ENCODE results near the gene ADGRG7.

The ADGRG7 gene

DNA sequence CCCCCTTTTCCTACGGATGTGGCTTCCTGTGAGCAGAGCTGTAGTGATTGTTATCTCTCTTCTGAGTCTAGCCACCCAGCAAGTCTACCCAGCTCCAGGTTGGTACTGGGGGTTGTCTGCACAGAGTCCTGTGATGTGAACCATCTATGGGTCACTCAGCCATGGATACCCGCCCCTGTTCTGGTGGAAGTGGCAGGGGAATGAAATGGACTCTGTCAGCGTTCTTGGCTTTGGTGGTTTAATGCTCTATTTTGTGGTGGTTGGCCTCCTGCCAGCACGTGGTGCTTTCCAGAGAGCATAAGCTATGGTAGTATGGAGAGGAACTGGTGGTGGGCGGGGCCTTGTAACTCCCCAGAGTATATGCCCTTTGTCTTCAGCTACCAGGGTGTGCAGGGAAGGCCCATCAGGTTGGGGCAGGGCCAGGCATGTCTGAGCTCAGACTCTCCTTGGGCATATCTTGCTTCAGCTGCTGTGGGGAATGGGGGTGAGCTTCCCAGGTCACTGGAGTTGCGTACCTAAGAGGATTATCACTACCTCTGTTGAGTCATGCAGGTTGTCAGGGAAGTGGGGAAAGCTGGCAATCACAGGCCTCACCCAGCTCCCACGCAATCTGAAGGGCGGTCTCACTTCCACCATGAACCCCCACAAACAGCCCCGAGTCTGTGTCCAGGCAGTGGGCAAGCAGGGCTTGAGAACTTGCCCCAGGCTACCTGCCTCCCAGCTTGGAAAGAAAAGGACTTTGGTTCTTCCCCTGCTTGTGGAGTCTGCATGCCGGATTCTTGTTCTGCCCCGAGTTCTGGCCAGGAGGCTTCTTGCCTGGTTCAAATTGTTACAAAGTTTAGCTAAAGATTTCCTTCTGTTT lies 9.0 kb upstream of the ADGRG7 start:
- no peak for FAIRE-seq

DNA sequence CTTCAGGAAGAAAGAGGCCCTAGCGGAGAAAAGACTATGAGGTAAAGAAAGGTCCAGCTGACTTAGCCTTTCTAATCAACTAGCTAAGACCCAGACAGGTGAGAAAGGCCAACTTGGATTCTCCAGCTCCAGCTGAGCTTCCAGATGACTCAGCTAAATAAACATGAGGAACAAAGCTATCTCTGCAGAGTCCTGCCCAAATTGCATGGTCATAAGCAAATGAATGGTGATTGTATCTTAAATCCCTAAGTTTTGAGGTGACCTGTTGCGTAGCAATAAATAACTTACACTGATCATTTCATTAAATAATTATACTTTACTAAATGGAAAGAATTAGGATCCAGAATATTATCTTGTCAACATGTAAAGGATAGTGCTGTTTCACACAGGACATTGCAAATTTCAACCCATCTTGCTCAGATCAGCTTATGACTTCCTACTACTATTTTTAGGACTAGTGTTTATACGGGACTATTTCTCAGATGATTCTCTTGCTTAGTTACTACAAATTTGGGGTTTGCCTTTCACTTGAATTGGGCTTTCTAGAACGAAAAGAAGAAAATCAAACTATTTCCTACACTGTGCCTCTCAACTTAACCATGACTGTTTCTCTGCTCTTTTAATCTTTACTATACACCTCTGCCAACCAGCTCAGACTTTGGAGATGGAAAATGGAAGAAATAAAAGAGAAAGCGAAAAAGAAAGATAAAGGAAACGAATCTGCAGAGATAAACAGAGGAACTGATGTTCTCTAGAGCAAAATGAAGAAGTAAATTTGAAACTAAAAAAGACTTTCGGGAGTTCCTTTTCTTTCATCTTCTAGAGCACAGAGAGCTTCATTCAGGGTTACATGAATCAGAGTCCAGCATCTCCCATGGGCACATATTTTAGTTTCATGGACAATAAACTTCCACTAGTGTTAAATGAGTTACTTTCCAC lies 6.6 kb upstream of the ADGRG7 start:
- no peak for FAIRE-seq

DNA sequence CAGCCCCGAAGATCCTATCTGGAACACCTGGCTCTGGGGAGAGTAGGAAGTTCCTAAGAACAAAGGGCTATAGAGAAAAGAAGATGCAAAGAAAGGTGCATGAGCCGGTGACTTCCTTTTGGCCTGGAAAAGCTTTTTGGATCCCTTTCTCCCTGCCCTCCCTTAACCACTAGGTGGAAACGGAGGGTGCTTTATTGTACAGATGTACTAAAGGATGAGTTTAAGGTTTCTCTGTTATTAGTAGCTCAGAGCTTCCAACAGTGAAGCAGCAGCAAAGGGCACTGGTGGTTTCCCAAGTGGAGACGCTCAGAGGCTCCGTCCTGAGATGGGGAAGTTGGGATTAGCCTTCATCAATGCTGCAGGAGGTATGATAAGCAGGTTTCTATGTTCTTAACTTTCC lies 5.9 kb upstream of the ADGRG7 start:
- FAIRE-seq: no peak

DNA sequence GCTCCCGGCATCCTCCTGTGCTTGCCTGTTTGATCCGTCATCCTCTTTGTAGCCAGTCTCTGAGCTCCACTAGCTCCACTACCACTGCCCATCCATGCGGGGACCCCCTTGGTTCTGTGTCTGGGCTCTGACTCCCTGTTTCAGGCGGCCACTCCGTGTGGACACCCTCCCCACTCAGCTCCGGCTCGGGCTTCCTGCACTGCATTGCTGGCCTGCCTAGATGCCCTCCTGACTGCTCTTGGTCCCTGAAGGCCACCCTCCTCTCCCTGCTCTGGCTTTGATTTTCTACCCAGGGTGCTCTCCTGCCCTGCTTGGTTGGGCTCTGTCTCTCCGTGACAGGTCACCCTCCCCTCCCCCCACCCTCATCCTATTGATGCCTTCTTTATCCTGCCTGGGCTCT lies 4.0 kb upstream of the ADGRG7 start:
- no peak for FAIRE-seq

DNA sequence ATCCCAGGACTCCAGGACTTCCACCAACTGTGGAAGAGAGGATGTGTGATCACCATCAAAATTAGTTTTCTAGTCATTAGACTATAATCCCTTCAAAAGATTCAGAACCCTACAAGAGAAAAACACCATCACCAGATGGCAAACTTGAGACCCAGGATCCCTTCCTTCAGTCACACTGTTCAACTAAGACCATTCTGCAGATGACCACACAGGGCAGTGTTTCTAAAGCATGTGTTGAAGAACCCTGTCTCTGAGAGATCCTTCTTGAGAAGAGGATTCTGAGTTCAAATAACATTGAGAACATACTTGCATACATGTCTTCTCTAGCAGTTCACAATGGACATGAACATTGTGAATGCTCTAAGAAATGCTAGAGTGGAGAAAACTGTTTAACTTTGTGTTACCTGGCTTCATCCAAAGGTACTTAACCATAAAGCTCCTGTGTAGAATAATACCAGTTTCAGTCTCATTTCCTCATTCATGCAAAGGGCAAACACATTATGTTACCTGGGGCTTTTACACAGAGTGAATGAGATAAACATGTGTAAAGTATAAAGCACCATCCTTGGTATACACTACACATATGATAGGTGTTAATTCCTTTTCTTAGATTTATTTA lies 2.4 kb upstream of the ADGRG7 start:
- FAIRE-seq: no peak

DNA sequence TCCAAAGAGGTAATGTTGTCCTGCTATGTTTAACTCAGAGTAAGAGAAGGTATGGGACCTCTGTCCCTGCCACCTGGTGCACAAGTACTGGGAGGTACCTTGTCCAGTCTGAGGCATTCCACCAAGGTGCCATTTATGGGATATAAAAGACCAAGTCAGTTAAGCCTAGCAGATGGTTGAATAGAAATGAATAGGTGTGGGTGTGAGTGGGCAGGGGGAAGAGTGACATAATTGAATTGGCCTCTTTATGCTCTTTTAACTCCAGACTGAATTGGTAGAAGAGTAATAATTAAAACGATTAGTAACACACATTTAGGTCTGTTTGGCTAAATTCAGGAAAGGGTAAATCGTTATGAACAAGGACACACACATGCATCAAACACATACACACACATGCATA lies 562 bp downstream of the ADGRG7 start:
- FAIRE-seq: no peak

DNA sequence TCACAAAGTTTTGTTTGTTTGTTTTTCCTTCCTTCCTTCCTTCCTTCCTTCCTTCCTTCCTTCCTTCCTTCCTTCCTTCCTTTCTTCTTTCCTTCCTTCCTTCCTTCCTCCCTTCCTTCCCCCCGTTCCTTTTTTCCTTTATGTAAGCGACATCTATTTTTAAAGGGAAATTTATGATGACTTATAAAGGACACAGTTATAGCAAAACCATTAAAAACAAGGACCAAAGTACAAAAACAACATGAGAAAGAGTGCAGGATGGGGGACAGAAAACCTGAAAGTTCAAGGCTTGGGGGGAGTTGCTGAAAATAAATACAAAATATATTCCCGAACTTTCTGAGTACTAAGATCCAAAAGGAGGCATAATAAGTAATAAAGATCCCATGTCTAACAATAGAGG lies 1.8 kb downstream of the ADGRG7 start:
- no peak for FAIRE-seq

DNA sequence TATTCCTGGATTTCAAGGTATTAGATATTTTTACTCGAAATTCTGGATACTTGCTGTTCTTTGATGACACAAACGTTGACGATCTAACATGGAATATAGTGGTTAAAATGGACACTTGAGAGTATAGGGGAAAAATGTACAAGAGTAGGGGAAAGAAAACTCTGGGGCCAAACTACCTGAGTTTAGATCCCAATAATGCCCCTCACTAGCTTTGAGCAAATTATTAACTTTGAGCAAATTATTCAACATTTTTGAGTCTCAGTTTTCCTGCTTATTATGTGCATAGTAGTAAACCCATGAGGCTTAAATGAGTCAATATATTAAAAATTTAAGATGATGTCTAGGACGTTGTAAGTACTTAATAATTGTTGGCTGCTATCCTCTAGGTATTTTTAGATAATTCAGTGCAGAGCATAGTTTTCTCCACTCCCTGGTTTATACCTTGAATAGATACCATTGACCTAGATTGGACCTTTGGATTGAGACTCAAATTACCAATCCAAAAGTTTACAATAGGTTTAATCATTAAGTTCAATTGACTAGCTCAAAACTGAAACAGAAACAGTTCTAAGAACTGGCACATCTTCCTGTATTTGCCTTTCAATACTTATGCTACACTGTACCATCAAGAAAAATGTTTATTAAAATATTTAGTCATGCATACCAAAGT lies 4.5 kb downstream of the ADGRG7 start:
- FAIRE-seq: no peak

DNA sequence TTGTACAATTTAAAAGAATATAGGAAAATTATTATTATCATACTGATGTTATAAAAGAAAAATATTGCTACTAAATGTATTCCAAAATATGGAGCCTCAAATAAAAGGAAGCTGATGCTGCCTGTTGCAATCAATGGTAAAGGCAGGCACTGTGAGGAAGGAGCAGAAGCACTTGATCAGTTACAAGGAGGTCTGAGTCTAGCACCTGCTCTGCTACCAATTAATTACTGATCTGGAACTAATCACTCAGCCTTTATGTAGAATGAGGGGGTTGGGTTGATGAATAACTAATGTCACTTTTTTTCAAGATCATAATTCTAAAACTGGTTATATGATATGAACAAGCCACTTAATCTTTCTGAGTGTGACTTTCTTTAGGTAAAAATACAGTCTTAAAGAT lies 5.5 kb downstream of the ADGRG7 start:
- no peak for FAIRE-seq

DNA sequence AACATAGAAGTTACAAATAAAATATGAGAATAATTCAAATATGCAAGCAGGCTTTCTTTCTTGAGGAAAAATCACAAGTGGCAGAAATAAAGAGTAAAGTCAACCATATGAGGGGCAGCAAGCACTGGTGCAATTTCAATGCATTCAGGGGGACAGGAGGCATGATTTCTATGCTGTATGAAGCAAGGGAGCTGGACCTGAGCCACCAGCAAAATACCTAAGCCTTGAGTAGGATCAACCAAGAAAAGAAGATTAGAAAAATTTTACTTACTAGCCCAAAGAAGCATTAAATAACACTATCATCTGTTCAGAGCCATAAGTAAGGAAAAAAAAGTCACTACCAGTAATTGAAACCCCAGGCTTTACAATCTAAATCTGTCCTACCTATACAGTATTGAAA lies 6.3 kb downstream of the ADGRG7 start:
- no peak for FAIRE-seq

DNA sequence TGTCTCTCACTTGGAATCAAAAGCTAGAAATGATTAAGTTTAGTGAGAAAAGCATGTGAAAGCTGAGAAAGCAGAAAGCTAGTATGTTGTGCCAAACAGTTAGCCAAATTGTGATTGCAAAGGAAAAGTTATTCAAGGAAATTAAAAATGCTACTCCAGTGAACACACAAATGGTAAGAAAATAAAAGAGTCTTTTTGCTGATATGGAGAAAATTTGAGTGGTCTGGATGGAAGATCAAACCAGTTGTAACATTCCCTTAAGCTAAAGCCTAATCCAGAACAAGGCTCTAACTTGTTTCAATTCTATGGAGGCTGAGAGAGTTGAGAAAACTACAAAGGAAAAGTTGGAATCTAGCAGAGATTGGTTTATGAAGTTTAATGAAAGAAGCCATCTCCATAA lies 11.8 kb downstream of the ADGRG7 start:
- FAIRE-seq: no peak

DNA sequence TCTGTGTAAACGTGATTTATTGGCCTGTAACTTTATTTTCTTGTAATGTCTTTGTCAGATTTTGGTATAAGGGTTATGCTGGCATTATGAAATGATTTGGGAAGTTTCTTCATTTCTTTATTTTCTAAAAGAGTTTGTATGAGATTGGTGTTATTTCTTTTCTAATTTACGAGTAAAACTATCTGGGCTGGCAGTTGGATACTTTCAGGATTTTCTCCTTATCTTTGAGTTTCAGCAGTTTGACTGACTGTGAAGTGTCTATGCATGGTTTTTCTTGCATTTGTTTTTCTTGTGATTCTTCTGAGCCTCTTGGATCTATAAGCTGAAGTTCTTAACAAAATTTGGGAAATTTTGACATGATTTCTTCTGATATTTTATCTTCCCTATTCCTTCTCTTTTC lies 18.1 kb downstream of the ADGRG7 start:
- FAIRE-seq: no peak

DNA sequence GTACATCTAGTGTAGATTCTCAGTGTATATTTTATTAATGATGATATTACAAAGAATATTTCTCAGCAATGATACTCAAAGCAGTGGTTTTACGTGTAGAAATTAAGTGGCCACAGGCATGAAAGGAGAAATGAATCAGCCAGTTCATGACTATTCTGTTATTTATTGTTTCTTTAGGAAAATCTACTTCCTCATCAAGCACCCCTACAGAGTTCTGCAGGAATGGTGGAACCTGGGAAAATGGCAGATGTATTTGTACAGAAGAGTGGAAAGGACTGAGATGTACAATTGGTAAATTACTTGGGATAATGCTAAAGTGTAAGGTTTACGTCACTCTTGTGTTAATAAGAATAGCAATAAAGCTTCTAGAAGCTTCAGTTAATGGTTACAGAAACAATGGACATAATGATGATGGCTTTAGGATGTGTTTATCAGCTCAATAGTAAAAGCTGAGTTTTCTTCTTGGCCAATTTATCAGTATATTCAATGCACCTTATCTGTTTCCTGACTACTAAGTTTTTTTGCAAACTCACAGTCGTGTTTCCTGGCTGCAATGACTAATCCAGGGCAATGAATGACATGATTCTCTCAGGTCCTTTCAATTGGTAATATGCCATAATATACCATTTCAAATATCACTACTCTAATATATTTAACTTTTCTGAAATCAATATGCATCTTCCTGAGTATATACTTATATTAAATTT lies 20.2 kb downstream of the ADGRG7 start:
- no peak for FAIRE-seq

DNA sequence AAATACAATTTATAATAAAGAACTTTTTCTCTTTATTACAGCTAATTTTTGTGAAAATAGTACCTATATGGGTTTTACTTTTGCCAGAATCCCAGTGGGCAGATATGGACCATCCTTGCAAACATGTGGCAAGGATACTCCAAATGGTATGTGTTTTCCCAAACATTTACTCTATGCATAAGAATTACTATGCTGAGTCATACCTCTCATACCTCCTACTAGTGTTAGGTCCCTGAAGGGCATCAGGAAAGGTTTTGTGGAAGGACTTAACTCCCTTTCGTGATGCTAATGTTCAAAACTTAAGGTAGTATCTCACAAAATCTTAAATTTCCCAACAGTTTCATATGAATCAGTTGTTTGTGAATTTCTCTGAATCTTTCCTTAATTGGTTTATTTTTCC lies 21.3 kb downstream of the ADGRG7 start:
- no peak for FAIRE-seq

DNA sequence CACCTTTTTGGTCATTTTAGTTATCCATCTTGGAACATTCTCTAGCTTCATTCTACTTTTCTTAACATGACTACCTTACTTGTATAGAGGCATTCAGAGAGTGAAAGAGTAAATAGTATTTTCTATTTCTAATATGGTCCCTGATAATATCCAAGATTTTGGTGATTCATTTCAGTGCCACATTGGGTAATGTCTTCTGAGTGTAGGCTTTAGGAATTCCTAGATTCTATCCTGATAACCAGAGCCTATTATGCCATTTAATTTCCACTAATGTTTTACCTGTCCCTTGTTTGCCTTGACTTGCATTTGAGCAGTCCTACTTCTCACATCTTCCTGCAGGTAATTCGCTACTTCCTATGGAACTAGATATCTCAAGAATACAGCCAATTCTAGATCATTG lies 21.8 kb downstream of the ADGRG7 start:
- FAIRE-seq: no peak

DNA sequence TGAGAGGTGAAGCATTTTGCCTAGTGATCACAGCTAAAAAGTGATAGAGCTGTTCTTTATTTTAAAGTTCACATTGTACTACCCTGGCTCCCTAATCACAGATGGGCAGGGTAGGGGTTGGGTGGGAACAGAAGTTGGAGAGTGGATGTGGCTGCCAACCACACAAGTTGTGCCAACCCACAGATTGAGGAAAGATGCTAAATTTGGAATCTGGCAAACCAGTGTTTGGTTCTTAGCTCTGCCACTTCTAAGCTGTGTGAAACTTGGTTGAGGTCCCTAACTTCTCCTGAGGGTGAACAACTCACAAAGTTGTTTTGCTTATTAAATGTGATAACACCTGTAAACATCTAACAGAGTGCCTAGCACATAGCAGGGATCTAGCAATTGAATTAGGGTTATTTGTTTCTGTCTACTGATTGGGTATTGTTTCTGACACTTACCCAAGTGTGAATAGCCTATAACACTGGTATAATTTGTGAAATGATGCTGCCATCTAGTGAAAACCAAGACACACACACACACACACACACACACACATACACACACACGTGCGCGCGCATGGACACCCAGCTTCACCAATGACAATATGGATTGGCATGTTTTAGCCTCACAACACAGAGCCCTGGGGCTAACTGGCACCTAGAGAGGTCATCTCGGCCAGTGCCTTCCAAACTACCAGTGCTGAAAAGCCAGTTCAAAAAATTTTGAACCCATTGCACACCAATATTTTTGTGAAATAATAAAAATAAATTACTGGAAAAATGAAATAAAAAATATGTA lies 25.3 kb downstream of the ADGRG7 start:
- FAIRE-seq: no peak

DNA sequence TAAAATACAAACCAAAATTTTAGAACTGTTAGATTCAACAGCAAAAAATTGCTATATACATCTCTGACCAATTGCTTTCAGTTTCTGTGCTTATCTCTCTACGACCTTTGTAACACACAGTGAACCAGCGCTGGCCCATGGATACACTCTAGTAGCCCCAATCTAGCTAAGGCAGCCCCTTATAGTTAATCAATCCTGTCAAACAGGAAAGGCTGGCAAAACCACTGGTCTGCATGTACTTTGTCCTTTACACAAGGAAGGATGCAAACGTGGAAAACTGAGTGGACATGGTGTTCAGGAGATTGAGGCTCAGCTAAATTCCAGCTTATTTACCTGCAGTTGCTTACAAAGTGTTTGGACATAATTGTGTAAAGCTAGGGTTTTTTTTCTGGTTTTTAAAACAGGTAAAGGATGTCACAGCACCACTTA lies 25.9 kb downstream of the ADGRG7 start:
- FAIRE-seq: no peak

DNA sequence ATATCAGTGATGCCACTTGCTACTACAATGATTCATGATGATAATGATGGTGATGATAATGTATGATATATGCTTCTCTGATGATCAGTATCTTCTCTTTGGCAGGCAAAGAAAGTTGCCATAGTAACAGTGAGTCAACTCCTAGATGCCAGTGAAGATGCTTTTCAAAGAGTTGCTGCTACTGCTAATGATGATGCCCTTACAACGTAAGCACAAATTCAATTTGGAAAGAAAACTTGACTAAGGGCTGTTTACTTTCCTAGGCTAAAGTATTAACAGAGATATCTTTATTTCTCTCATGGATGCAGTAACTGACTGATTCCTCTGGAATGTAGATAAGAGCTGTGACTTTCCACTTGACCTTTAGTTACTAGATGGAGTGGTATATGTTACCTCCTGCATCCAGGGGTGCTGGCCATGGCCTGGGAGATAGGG lies 27.8 kb downstream of the ADGRG7 start:
- FAIRE-seq: no peak

DNA sequence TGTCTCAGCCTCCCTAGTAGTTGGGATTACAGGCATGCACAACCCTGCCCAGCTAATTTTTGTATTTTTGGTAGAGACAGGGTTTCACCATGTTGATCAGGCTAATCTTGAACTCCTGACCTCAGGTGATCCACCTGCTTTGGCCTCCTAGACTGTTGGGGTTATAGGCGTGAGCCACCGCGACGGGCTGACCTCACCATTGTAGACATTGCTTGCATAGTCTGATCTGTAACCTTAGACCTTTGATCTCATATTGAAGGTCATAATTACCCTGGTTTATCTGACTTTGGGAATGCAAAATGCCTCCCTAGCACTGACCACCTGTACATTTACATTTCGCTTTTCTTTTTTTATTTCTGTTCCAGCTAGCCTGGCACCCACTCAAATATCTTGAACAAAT lies 31.2 kb downstream of the ADGRG7 start:
- FAIRE-seq: no peak

DNA sequence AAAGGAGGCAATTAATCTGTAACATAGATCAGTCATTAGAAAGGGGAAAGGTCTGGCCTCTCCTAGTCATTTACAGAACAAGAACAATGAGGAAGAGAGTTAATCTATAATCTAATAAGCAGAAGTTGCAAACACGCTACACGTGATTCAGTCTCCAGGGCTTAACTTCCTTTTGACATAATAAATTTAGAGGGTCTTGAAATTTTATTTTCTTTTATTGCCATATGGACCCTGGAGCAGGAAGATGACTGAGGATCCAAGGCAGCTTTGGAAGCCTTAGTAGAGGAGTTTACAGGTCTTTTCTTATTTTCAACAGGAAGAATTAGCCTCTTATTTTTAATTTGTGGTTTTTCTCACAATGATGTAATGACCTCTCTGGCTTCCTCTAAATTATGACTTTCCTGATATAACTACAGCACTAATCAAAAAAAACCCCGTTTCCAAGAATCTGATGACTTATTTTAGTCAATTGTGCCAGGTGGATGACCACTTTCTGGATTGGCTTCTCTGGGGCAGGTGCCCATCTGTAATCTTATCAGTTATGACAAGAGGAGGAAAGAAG lies 32.2 kb downstream of the ADGRG7 start:
- no peak for FAIRE-seq

DNA sequence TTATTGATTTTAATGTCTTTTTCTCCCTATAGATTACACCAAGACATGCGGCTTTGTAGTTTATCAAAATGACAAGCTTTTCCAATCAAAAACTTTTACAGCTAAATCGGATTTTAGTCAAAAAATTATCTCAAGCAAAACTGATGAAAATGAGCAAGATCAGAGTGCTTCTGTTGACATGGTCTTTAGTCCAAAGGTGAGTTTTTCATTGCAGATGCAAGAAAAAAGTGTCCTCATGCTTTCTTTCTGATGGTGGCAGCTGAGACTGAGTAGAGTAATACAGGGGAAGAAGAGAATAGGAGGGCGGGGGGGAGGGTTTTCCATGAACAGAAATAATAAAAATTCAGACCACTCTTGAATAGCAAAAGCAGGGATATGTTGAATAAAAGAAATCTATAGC lies 36.5 kb downstream of the ADGRG7 start:
- no peak for FAIRE-seq

Measured in endometrium (tissue), 2 donors.